PC-3 (cell line): ENCODE data around the gene PRSS35. TPM values are rescaled to one million over a fixed set of nuclear protein-coding genes. Genes with fewer than 3 reads are reported as not detected.

Source experiments
- ATAC-seq: fragments of 200-7000 bp; cut with Tn5 transposase; 2 replicates; pipeline ENCODE4 v1.9.1; 2020; ENCODE audit warnings: mild to moderate bottlenecking, moderate library complexity
- BruUV-seq: library from RNA; stranded (reverse); fragments of 400-500 nt; replicated peaks from 2 replicates; lab custom pipeline; 2021; lab: Mats Ljungman, UMichigan
- CTCF ChIA-PET: fragments of 300-600 bp; sonication (Branson Sonifier 250); formaldehyde crosslinking; loops from one replicate; lab custom pipeline; 2022; ENCODE audit warnings: antibody characterized with exemption; lab: Charles Lee
- POLR2A ChIA-PET: fragments of 300-600 bp; sonication (Branson Sonifier 250); formaldehyde crosslinking; loops from one replicate; lab custom pipeline; 2022; ENCODE audit warnings: antibody characterized with exemption; ENCODE audit not compliant: unreplicated experiment; lab: Charles Lee
- DNase-seq: peaks from one replicate; pipeline ENCODE4 v3.0.0-alpha.2; 2015
- H2AFZ ChIP-seq: fragments of 300-600 bp; sonication (generic); 2 replicates; pipeline ENCODE4 v1.6.0; 2016; ENCODE audit warnings: antibody characterized with exemption, low read length
- H3F3A ChIP-seq: fragments of 300-600 bp; sonication (generic); one replicate; pipeline ENCODE4 v1.6.0; 2017; ENCODE audit warnings: antibody characterized with exemption, low read length, control low read depth, mild to moderate bottlenecking; ENCODE audit not compliant: unreplicated experiment
- H3K27ac ChIP-seq: fragments of 300-600 bp; sonication (generic); 2 replicates; pipeline ENCODE4 v1.5.1; 2016; ENCODE audit warnings: mild to moderate bottlenecking, low read length
- H3K27me3 ChIP-seq: fragments of 300-600 bp; sonication (generic); 2 replicates; pipeline ENCODE4 v1.6.1; 2016; ENCODE audit warnings: low read length, mixed read lengths
- H3K36me3 ChIP-seq: fragments of 300-600 bp; sonication (generic); 2 replicates; pipeline ENCODE4 v1.6.1; 2016; ENCODE audit warnings: low read depth, mixed run types, low read length, mixed read lengths
- H3K4me1 ChIP-seq: fragments of 300-600 bp; sonication (generic); 2 replicates; pipeline ENCODE4 v1.5.1; 2016; ENCODE audit warnings: low read length; ENCODE audit not compliant: insufficient read depth
- H3K4me2 ChIP-seq: fragments of 300-600 bp; sonication (generic); 2 replicates; pipeline ENCODE4 v1.6.0; 2016; ENCODE audit warnings: low read length
- H3K4me3 ChIP-seq: fragments of 300-600 bp; sonication (generic); 2 replicates; pipeline ENCODE4 v1.5.1; 2016; ENCODE audit warnings: mild to moderate bottlenecking, low read length, mixed read lengths
- H3K79me2 ChIP-seq: fragments of 300-600 bp; sonication (generic); 2 replicates; pipeline ENCODE4 v1.6.1; 2017; ENCODE audit warnings: low read length, mixed read lengths
- H3K9ac ChIP-seq: fragments of 300-600 bp; sonication (generic); 2 replicates; pipeline ENCODE4 v1.6.0; 2016; ENCODE audit warnings: mild to moderate bottlenecking, low read length
- H3K9me2 ChIP-seq: fragments of 300-600 bp; sonication (generic); replicated peaks from 2 replicates; pipeline ENCODE4 v1.6.1; 2016; ENCODE audit warnings: mixed run types, low read length, mixed read lengths
- H3K9me3 ChIP-seq: fragments of 300-600 bp; sonication (generic); 2 replicates; pipeline ENCODE4 v1.6.1; 2016; ENCODE audit warnings: low read length, mixed read lengths
- H4K20me1 ChIP-seq: fragments of 300-600 bp; sonication (generic); 2 replicates; pipeline ENCODE4 v1.6.1; 2016; ENCODE audit warnings: low read length, mixed read lengths
- CTCF ChIP-seq: fragments of 300-600 bp; sonication (generic); conservative IDR thresholded peaks from 2 replicates; pipeline ENCODE4 v1.5.1; 2017; ENCODE audit warnings: antibody characterized with exemption, low read depth, mild to moderate bottlenecking, low read length
- EZH2 ChIP-seq: fragments of 300-600 bp; sonication (generic); IDR thresholded peaks from one replicate; pipeline ENCODE4 v1.6.1; 2017; ENCODE audit warnings: antibody characterized with exemption, mild to moderate bottlenecking, low read length; ENCODE audit not compliant: unreplicated experiment
- EZH2phosphoT487 ChIP-seq: fragments of 300-600 bp; sonication (generic); IDR thresholded peaks from 2 replicates; pipeline ENCODE4 v1.6.1; 2018; ENCODE audit warnings: mild to moderate bottlenecking, antibody characterized with exemption, low read length, borderline replicate concordance
- intact Hi-C: fragments of 100-400 bp; cut with micrococcal nuclease; formaldehyde crosslinking; loops from 2 replicates; pipeline ENCODE4 v1.9.0; 2023
- total RNA-seq: library from RNA; depleted of rRNA; stranded (reverse); fragments of >200 nt; gene quantifications from 2 replicates; pipeline ENCODE4 v1.2.3, GENCODE V29; 2014

The PRSS35 gene
- total RNA-seq, 1 experiment from 2014 or later = 1.7 TPM

- Histone ChIP-seq H3K9ac (no peak overlapping the region), H3K27me3 (no peaks in the 10 kb centered on the region), H3K36me3 (no peaks in the 10 kb centered on the region), H3K4me1 (peaks cover 22% of the 10 kb centered on the region), H3K9me3 (no peaks in the 10 kb centered on the region), H3K27ac (no peak overlapping the region), H3K79me2 (no peaks in the 10 kb centered on the region), H4K20me1 (no peaks in the 10 kb centered on the region), H3K9me2 (no peaks in the 10 kb centered on the region), H3F3A (no peaks in the 10 kb centered on the region), H3K4me2 (no peak overlapping the region), H2AFZ (no peak overlapping the region), H3K4me3 (no peak overlapping the region)
- CTCF ChIA-PET = no interaction called here
- DNase-seq (no peak), ATAC-seq (no peak)
- intact Hi-C loops = loop anchor here (5.0 kb wide), 1 partner anchor 79 kb away; the partner anchor contains the start of gene ME1
- TF ChIP-seq EZH2 = no peak
- no peak for TF ChIP-seq EZH2phosphoT487
- no peak for TF ChIP-seq CTCF
- POLR2A ChIA-PET = no interaction called here
- no TSS peak for BruUV-seq
Observed at GRCh38 chr6:83511266-83511665, 1.1 kb upstream of the PRSS35 start.

- Histone ChIP-seq H3K9me2 (no peaks in the 10 kb centered on the region), H3K9me3 (no peaks in the 10 kb centered on the region), H3F3A (no peaks in the 10 kb centered on the region), H3K36me3 (no peaks in the 10 kb centered on the region), H3K27me3 (no peaks in the 10 kb centered on the region), H2AFZ (no peak overlapping the region), H3K4me2 (no peak overlapping the region), H4K20me1 (no peaks in the 10 kb centered on the region), H3K9ac (no peak overlapping the region), H3K27ac (no peak overlapping the region), H3K4me1 (peaks cover 17% of the 10 kb centered on the region), H3K79me2 (no peaks in the 10 kb centered on the region), H3K4me3 (no peak overlapping the region)
- TF ChIP-seq CTCF = no peak
- TF ChIP-seq EZH2phosphoT487 = no peak
- TF ChIP-seq EZH2 = no peak
- DNase-seq (no peak), ATAC-seq (peak; percentile 6)
- intact Hi-C loops = loop anchor here (2.0 to 5.0 kb wide), 2 partner anchors 50 to 82 kb away; partner anchors contain the start of gene ME1
- no TSS peak for BruUV-seq
- ChIA-PET POLR2A (no interaction called here), CTCF (interaction anchor here (0.6 to 3.3 kb wide), 4 partner anchors 96 to 1654 kb away, joined by 3 to 19 read pairs (median 4); partner anchors contain the start of gene DOP1A)
Observed at GRCh38 chr6:83514466-83514865, 2.1 kb downstream of the PRSS35 start.

- BruUV-seq = no TSS peak
- H3K4me3 ChIP-seq = no peak overlapping the region
- no peak overlapping the region for H2AFZ ChIP-seq
- DNase-seq (peak; percentile 85), ATAC-seq (peak; percentile 34)
- no peaks in the 10 kb centered on the region for H3F3A ChIP-seq
- no peaks in the 10 kb centered on the region for H3K27me3 ChIP-seq
- H3K27ac ChIP-seq = no peak overlapping the region
- no peaks in the 10 kb centered on the region for H3K36me3 ChIP-seq
- POLR2A ChIA-PET = no interaction called here
- peaks cover 14% of the 10 kb centered on the region for H3K4me1 ChIP-seq
- CTCF ChIA-PET = interaction anchor here (0.9 to 3.3 kb wide), 2 partner anchors 97 to 447 kb away, joined by 6 to 19 read pairs; partner anchors contain the start of gene DOP1A
- no peak for TF ChIP-seq EZH2
- TF ChIP-seq CTCF = peak; percentile 86
- no peak overlapping the region for H3K9ac ChIP-seq
- intact Hi-C loops = loop anchor here (1.0 to 5.0 kb wide), 5 partner anchors 50 to 293 kb away; partner anchors contain the start of gene ME1
- H3K9me2 ChIP-seq = no peaks in the 10 kb centered on the region
- no peaks in the 10 kb centered on the region for H4K20me1 ChIP-seq
- H3K9me3 ChIP-seq = no peaks in the 10 kb centered on the region
- no peak overlapping the region for H3K4me2 ChIP-seq
- H3K79me2 ChIP-seq = no peaks in the 10 kb centered on the region
Observed at GRCh38 chr6:83514866-83515466, 2.6 kb downstream of the PRSS35 start.
